ENCODE measurements around the gene SND1. TPM values are rescaled to one million over a fixed set of nuclear protein-coding genes. Genes with fewer than 3 reads are reported as not detected.

Gene SND1
- total and polyA plus RNA-seq, 9 donors, result 88.3 to 125 (median 97.7) TPM

DNA sequence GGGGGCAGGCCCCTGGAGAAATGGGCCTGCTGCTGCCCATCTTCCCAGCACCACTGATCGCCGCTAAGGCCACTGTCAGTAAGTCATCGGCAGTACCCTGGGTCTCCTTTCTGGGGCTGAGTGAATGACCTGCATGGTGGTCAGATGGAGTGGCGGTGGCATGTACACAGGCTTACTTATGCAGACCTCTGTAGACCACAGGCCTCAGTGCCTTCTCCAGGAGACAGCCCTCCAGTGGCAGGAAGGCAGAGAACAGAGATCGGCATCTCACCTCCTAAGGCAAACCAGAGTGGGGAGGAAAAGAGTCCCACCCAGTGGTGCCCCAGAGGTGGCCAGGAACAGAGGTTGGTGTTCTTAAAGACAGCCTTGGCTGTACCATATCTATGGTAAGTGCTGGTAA, 402.0 kb downstream of the SND1 start:
- Histone ChIP-seq H3K27me3 (ENCODE audit: control insufficient read depth, insufficient read depth, low read length) (no peaks in the 10 kb centered on the region), H3K36me3 (ENCODE audit: control insufficient read depth, insufficient read depth, low read length) (peaks cover 2% of the 10 kb centered on the region), H3K4me1 (ENCODE audit: control insufficient read depth, insufficient read depth, low read length) (no peaks in the 10 kb centered on the region), H3K4me3 (ENCODE audit: low read length) (no peak overlapping the region), H3K9me3 (replicated peaks; ENCODE audit: control insufficient read depth, low read depth, low read length) (no peaks in the 10 kb centered on the region), H3K27ac (ENCODE audit: low read length) (no peak overlapping the region)
- no peak for DNase-seq
- WGBS (ENCODE audit: insufficient coverage), result 79% methylated on average over 3 of the region's 5 CpGs

- Histone ChIP-seq H3K27ac (ENCODE audit: low read length) (no peak overlapping the region), H3K9me3 (replicated peaks; ENCODE audit: control insufficient read depth, low read depth, low read length) (no peaks in the 10 kb centered on the region), H3K36me3 (ENCODE audit: control insufficient read depth, insufficient read depth, low read length) (peaks cover 2% of the 10 kb centered on the region), H3K4me1 (ENCODE audit: control insufficient read depth, insufficient read depth, low read length) (no peaks in the 10 kb centered on the region), H3K27me3 (ENCODE audit: control insufficient read depth, insufficient read depth, low read length) (no peaks in the 10 kb centered on the region), H3K4me3 (ENCODE audit: low read length) (no peak overlapping the region)
- no peak for DNase-seq
- WGBS (ENCODE audit: insufficient coverage), result 62% methylated on average over 2 of the region's 4 CpGs
Observed at GRCh38 chr7:128054511-128054910, 402.5 kb downstream of the SND1 start.

DNA sequence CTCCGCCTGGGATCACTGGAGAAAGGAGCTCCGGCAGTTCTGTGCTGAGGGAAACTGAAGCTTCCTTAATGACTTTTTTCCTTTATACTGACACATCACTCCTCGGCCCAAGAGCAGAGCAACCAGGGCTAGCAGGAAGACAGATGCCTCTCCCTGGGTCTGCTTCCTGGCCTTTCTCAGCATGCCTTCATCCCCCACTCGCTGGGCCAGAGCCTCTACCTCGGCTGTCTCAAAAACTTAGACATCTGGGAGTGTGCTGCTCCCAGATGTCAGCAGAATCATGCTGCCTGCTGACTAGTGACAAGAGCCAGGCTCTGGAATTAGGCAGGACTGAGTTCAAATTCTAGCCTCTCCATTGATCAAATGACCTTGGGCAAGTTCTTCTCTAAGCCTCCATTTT, 403.6 kb downstream of the SND1 start:
- no peak for DNase-seq
- Histone ChIP-seq H3K4me3 (ENCODE audit: low read length) (no peak overlapping the region), H3K27ac (ENCODE audit: low read length) (no peak overlapping the region), H3K36me3 (ENCODE audit: control insufficient read depth, insufficient read depth, low read length) (peaks cover 2% of the 10 kb centered on the region), H3K9me3 (replicated peaks; ENCODE audit: control insufficient read depth, low read depth, low read length) (no peaks in the 10 kb centered on the region), H3K4me1 (ENCODE audit: control insufficient read depth, insufficient read depth, low read length) (no peaks in the 10 kb centered on the region), H3K27me3 (ENCODE audit: control insufficient read depth, insufficient read depth, low read length) (no peaks in the 10 kb centered on the region)
- WGBS (ENCODE audit: insufficient coverage), result 62% methylated on average over 5 of the region's 5 CpGs

DNA sequence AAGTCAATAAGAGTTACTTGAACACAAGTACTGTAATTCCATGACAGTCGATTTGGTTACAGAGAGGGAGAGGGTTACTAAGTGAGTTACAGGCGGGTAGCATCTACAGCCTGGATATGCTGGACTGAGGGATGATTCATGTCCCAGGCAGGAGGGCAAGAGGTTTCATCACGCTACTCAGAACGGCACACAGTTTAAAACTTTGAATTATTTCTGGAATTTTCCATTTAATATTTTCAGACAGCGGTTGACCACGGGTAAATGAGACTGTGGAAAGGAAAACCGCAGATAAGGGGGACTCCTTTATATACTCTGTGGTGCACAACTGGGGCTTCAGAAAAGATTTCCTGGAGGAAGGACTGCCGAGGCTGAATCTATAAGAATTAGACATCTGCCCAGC, 404.9 kb downstream of the SND1 start:
- Histone ChIP-seq H3K36me3 (ENCODE audit: control insufficient read depth, insufficient read depth, low read length) (peaks cover 2% of the 10 kb centered on the region), H3K4me1 (ENCODE audit: control insufficient read depth, insufficient read depth, low read length) (peaks cover 3% of the 10 kb centered on the region)
- 81% methylated on average over 3 of the region's 8 CpGs for WGBS (ENCODE audit: insufficient coverage)

DNA sequence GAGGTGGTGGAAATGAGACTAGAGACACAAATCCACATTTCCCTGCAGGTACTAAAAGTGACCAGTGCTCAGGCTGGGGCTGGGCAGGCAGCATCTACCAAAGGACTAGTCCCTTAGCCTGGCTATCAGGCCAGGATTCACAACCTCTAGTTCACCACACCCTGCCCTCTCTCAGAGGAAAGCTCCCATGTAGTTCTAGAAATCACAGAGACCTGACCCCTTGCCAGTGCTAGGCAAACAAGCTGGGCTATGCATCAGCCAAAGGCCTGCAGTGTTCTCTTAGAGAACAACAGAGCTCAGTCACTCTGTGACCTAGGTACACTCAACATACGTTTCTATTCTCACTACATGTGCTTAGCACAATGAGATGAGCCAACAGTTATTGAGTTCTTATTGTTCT, 405.9 kb downstream of the SND1 start:
- Histone ChIP-seq H3K36me3 (ENCODE audit: control insufficient read depth, insufficient read depth, low read length) (peaks cover 2% of the 10 kb centered on the region), H3K27ac (ENCODE audit: low read length) (no peak overlapping the region), H3K9me3 (replicated peaks; ENCODE audit: control insufficient read depth, low read depth, low read length) (no peaks in the 10 kb centered on the region), H3K27me3 (ENCODE audit: control insufficient read depth, insufficient read depth, low read length) (no peaks in the 10 kb centered on the region), H3K4me1 (ENCODE audit: control insufficient read depth, insufficient read depth, low read length) (peaks cover 9% of the 10 kb centered on the region), H3K4me3 (ENCODE audit: low read length) (no peak overlapping the region)
- no peak for DNase-seq
- no CpG with 5 or more reads among the region's 1 CpG for WGBS (ENCODE audit: insufficient coverage)

More for the DNA sequence above, 404.9 kb downstream of the SND1 start:
- no peak for DNase-seq
- H3K4me3 ChIP-seq (ENCODE audit: low read length), result no peak overlapping the region
- H3K27ac ChIP-seq (ENCODE audit: low read length), result no peak overlapping the region
- H3K27me3 ChIP-seq (ENCODE audit: control insufficient read depth, insufficient read depth, low read length), result no peaks in the 10 kb centered on the region
- no peaks in the 10 kb centered on the region for H3K9me3 ChIP-seq (replicated peaks; ENCODE audit: control insufficient read depth, low read depth, low read length)

- WGBS (ENCODE audit: insufficient coverage), result 51% methylated on average over 5 of the region's 7 CpGs
Observed at GRCh38 chr7:128059143-128059988, 407.4 kb downstream of the SND1 start.

GRCh38 chr7:128060018-128060417, 408.0 kb downstream of the SND1 start:
- H3K4me1 ChIP-seq (ENCODE audit: control insufficient read depth, insufficient read depth, low read length), result peaks cover 9% of the 10 kb centered on the region
- no peak overlapping the region for H3K4me3 ChIP-seq (ENCODE audit: low read length)
- no peak overlapping the region for H3K27ac ChIP-seq (ENCODE audit: low read length)
- no peaks in the 10 kb centered on the region for H3K27me3 ChIP-seq (ENCODE audit: control insufficient read depth, insufficient read depth, low read length)
- H3K36me3 ChIP-seq (ENCODE audit: control insufficient read depth, insufficient read depth, low read length), result no peaks in the 10 kb centered on the region
- WGBS (ENCODE audit: insufficient coverage), result 67% methylated on average over 3 of the region's 3 CpGs
- no peaks in the 10 kb centered on the region for H3K9me3 ChIP-seq (replicated peaks; ENCODE audit: control insufficient read depth, low read depth, low read length)
- no peak for DNase-seq

More at GRCh38 chr7:128059143-128059988, 407.4 kb downstream of the SND1 start:
- DNase-seq, result no peak
- Histone ChIP-seq H3K27me3 (ENCODE audit: control insufficient read depth, insufficient read depth, low read length) (no peaks in the 10 kb centered on the region), H3K4me1 (ENCODE audit: control insufficient read depth, insufficient read depth, low read length) (peaks cover 9% of the 10 kb centered on the region), H3K4me3 (ENCODE audit: low read length) (no peak overlapping the region), H3K27ac (ENCODE audit: low read length) (no peak overlapping the region), H3K9me3 (replicated peaks; ENCODE audit: control insufficient read depth, low read depth, low read length) (no peaks in the 10 kb centered on the region), H3K36me3 (ENCODE audit: control insufficient read depth, insufficient read depth, low read length) (no peaks in the 10 kb centered on the region)

DNA sequence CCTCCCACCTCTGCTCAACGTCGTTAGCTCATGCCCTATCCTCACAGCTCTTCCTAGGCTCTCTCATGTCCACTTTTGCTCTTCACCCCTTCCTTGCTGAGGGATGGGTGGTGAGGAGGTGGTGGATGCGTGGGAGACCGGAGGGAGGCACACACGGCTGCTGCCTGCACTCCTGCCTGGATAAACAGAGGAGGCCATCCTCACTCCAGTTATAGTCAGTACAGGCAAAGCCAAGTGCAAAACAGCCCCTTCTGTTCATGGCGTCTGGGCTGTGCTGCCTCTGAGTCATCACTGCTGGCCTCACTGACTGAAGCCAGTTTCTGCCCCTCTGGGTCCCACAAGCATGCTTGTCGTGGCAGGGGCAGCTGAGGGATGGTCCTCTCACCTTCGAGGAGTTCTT, 411.1 kb downstream of the SND1 start:
- Histone ChIP-seq H3K36me3 (ENCODE audit: control insufficient read depth, insufficient read depth, low read length) (peaks cover 7% of the 10 kb centered on the region), H3K9me3 (replicated peaks; ENCODE audit: control insufficient read depth, low read depth, low read length) (no peaks in the 10 kb centered on the region), H3K27ac (ENCODE audit: low read length) (no peak overlapping the region), H3K4me1 (ENCODE audit: control insufficient read depth, insufficient read depth, low read length) (peaks cover 9% of the 10 kb centered on the region), H3K4me3 (ENCODE audit: low read length) (no peak overlapping the region), H3K27me3 (ENCODE audit: control insufficient read depth, insufficient read depth, low read length) (no peaks in the 10 kb centered on the region)
- 85% methylated on average over 4 of the region's 8 CpGs for WGBS (ENCODE audit: insufficient coverage)
- DNase-seq, result no peak

DNA sequence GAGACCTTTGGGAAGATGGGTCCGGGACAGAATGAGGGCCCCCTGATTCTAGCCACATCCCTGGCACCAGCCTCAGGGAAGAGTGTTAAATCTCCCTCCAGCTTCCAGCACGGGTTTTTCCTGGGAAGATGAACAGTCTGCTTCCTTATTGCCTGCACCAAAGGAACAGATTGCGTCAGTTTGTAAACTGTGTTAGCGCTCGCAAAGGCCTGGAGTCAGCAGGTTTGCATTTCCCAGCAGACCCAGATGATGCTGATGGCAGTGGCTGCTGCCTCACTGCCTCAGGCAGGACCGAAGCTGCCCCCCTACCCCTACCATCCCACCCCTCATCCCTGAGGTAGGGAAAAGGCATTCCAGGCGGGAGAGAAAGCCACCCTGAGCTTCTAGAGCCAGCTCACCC, 413.9 kb downstream of the SND1 start:
- H3K9me3 ChIP-seq (replicated peaks; ENCODE audit: control insufficient read depth, low read depth, low read length), result no peaks in the 10 kb centered on the region
- no peak overlapping the region for H3K27ac ChIP-seq (ENCODE audit: low read length)
- peaks cover 11% of the 10 kb centered on the region for H3K36me3 ChIP-seq (ENCODE audit: control insufficient read depth, insufficient read depth, low read length)
- peaks cover 9% of the 10 kb centered on the region for H3K4me1 ChIP-seq (ENCODE audit: control insufficient read depth, insufficient read depth, low read length)
- H3K4me3 ChIP-seq (ENCODE audit: low read length), result no peak overlapping the region
- WGBS (ENCODE audit: insufficient coverage), result 58% methylated on average over 3 of the region's 7 CpGs
- no peaks in the 10 kb centered on the region for H3K27me3 ChIP-seq (ENCODE audit: control insufficient read depth, insufficient read depth, low read length)
- no peak for DNase-seq

DNA sequence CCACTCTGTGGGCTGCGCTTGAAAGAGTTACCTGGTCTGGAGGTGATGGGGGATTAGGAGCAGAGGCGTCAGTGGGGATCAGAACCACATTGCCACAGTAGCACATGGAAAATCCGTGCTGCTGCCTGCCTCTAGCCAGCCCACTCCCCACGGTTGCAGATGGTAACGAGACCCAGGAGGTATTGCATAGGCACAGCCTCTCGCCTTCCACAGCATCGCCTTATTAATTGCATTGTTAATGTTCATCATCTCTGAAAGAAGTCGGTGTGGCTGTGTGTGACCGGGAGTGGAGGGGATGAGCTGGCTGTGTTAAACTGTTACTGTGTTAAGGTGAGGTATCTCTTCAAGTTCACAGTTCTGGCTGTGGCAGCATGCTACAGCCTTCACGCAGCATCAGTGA, 414.4 kb downstream of the SND1 start:
- Histone ChIP-seq H3K4me1 (ENCODE audit: control insufficient read depth, insufficient read depth, low read length) (peaks cover 9% of the 10 kb centered on the region), H3K4me3 (ENCODE audit: low read length) (no peak overlapping the region), H3K27ac (ENCODE audit: low read length) (no peak overlapping the region), H3K27me3 (ENCODE audit: control insufficient read depth, insufficient read depth, low read length) (no peaks in the 10 kb centered on the region), H3K36me3 (ENCODE audit: control insufficient read depth, insufficient read depth, low read length) (peaks cover 11% of the 10 kb centered on the region), H3K9me3 (replicated peaks; ENCODE audit: control insufficient read depth, low read depth, low read length) (no peaks in the 10 kb centered on the region)
- 89% methylated on average over 3 of the region's 10 CpGs for WGBS (ENCODE audit: insufficient coverage)
- no peak for DNase-seq

All from muscle of leg (tissue), 11 donors.